GM18498 (cell line): Measurements from ENCODE around the gene DUSP16.

Experiments used
- ATAC-seq: cut with Tn5 transposase; IDR thresholded peaks from one replicate; pipeline ENCODE4 v1.9.1; 2021; ENCODE audit warnings: mild to moderate bottlenecking, moderate library complexity; ENCODE audit not compliant: unreplicated experiment

Gene DUSP16

GRCh38 chr12:12446786-12447185, 115.9 kb downstream of the DUSP16 start:
- no peak for ATAC-seq

- no peak for ATAC-seq
Observed at GRCh38 chr12:12445882-12446181, 116.8 kb downstream of the DUSP16 start.

DNA sequence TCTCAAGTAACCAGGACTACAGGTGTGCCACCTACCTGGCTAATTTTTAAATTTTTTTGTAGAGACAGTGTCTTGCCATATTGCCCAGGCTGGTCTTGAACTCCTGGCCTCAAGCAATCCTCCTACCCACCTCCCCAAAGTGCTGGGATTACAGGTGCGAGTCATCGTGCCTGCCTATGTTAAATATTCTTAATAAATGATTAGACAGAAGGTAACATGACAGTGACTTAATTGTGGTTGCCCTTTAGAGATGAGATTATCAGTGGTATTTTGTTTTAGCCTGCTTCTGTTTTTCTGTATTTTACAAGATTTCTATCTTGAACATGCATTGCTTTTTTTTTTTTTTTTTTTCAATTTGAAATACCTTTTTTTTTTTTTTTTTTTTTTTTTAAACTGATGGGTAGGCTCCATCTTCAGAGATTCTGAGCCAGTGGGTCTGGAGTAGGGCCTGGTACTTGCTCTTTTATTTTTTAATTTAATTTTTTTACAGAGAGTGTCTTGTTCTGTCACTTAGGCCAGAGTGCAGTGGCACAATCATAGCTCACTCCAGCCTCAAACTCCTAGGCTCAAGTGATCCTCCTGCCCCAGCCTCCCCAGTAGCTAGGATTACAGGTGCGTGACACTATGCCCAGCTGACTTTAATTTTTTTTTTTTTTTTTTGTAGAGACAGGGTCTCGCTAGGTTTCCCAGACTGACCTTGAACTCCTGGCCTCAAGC, 117.3 kb downstream of the DUSP16 start:
- no peak for ATAC-seq

- ATAC-seq, result no peak
Observed at GRCh38 chr12:12443431-12443878, 119.2 kb downstream of the DUSP16 start.

DNA sequence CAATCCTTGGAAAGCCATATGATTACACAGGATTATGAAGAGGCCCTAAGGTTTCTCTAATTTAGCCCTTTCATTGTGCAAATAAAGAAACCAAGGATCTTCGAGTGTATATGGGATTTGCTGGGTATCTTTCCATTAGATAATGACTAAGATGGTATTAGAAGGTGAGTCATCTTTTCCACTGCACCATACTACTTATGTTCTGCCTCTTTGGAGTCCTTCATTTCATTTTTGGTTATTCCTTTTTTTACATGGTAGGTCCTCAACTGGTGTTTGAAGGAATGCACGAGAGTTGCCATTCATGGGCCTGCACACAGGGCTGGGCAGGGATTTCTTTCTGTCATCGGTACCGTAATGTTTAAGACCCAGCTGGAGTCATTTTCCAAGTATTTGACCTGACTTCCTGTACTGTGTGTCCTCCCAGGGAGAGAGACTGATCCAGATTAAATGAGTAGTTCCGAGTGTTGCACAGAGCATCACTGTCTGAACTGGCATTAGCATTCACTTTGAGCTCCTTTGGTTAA, 120.1 kb downstream of the DUSP16 start:
- no peak for ATAC-seq

- no peak for ATAC-seq
Observed at GRCh38 chr12:12441843-12442461, 120.7 kb downstream of the DUSP16 start.

GRCh38 chr12:12441429-12441807, 121.2 kb downstream of the DUSP16 start:
- no peak for ATAC-seq

DNA sequence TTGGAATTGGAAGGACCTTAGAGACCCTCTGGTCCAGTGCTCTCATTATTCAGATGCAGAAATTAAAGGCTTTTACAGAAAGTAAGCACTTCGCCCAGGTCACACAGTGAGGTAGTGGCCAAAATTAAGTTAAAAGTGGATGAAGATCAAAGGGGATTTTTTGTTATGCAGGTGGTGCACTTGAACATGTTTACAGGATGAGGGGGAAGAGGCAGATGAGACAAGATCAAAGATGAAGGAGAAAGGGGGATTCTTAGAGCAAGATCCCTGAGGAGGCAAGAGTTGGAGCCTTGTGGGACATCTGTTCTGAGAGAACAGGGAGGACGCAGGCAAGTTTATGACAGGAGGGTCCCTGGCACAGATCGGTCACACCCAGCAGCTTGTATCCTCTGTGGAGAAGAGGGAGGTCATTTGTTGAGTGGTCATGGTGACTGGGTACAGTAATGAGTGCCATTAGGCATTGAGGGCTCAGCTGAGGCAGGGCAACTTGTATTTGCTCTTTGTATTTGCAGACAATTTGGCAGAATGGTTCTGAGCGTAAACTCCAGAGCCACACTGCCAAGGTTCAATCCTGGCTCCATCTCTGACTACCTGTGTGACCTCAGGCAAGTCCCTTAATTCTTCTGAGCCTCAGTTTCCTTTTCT, 121.8 kb downstream of the DUSP16 start:
- no peak for ATAC-seq

DNA sequence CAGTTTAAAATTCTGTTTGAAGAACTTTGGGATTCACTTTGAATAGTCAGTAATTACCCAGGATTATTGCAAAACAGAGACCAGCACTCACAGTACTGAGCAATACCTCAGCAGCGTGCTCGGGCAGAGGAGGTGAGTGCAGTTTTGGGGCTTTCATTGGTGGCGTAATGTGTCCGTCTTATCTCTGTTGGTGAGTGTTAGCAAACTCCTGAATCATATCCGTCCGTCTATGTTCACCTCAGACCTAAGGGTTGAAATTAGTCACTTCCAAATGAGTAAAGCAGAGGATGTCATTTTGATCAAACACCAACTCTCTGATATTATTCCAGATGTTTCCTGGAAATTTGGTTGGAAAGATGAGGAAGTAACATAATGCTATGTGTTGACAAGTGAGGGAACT, 123.0 kb downstream of the DUSP16 start:
- ATAC-seq, result no peak

DNA sequence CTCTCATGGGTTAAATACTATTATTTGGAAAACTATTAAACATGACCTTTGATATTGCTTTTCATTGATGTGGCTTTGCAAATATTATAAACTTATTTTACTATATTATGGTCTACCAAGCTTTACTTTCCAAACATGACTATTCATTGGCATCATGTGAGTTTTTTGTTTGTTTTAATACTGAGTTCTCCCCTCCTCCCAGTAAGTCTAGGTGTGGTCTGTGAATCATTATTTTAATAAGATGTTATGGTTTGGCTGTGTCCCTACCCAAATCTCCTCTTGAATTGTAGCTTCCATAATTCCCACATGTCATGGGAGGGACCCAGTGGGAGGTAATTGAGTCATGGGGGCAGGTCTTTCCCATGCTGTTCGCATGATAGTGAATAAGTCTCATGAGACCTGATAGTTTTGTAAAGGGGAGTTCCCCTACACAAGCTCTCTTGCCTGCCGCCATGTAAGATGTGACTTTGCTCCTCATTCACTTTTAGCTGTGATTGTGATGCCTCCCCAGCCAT, 125.8 kb downstream of the DUSP16 start:
- no peak for ATAC-seq

DNA sequence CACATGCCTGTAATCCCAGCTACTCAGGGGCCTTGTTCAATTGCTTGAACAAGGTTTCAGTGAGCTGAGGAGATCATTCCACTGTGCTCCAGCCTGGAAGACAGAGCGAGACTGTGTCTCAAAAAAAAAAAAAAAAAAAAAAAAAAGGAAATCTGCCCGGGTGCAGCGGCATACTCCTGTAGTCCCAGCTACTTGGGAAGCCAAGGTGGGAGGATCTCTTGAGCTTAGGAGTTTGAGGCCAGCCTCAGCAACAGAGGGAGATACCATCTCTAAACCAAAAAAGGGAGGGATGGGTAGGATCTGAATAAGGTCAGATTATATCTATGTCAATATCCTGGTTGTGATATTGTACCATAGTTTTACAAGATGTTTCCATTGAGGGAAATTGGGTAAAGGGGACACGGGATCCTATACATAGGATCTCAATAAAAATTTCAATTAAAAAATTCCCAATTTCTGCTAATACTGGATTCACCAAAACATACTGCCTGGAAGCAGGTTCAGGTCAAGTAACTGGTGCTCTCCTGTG, 129.4 kb downstream of the DUSP16 start:
- no peak for ATAC-seq

DNA sequence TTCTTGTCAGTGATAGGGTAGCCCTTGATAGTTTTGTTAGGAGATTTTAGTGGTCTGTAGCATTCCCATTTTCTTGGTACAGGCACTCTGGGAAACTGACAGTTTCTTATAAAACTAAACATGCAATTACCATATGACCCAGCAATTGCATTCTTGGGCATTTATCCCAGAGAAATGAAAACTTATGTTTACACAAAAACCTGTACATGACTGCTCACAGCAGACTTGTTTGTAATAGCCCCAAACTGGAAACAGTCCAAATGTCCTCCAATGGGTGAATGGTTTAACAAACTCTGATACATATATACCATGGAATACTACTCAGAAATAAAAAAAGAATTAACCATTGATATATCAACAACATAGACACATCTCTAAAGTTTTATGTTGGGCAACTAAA, 130.3 kb downstream of the DUSP16 start:
- ATAC-seq, result no peak

DNA sequence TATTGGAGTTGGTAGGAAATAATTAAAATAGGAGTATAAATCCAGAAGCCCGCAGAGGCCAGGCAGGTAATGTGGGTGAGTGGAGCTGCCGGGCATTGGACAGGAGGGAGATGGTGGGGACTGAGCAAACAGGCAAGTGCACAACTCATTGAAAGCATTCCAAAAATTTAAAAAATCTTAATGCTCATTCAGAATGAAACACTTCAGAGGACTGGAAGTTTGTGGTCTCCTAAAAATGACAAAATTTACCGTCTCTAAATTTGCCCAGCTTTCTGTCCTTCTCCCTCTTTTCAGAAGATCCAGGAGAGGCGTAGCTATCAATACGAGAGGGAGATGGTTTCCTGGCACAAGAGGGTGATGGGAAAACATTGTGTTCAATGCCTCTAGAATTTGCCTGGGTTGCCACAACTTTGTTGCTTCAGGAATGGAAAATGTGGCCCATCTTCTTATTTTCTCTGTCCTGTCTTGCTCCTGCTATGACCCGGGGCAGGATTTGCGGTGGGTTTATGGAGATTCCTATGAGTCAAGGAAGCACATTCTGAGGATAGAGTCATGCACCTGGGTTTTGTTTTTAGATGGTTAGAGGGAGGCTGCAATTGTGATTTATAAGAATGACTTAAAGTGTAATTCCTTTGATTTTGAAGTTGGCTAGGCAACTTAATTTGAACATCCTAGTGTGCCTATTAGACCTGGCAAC, 133.6 kb downstream of the DUSP16 start:
- ATAC-seq, result no peak

- ATAC-seq, result no peak
Observed at GRCh38 chr12:12428047-12428446, 134.6 kb downstream of the DUSP16 start.

DNA sequence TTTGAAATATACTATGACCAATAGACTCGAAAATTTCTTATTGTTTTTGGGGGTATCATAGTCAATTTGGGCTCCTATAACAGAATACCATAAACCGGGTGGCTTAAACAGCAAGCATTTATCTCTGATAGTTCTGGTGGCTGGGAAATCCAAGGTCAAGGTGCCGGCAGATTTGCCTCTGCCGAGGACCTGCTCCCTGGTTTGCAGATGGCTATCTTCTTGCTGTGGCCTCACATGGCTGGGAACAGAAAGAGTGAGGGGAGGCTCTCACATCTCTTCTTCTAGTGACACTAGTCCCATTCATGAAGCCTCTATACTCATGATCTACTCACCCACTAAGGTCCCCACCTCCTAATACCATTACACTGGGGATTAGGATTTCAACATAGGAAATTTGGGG, 135.1 kb downstream of the DUSP16 start:
- ATAC-seq, result no peak

- no peak for ATAC-seq
Observed at GRCh38 chr12:12425616-12426015, 137.0 kb downstream of the DUSP16 start.

- ATAC-seq, result no peak
Observed at GRCh38 chr12:12425001-12425400, 137.7 kb downstream of the DUSP16 start.
